Measurements from ENCODE around the gene DDX23.

GRCh38 chr12:48852734-48853688 lies 1.0 kb upstream of the DDX23 start:
- TF ChIP-seq CTCF (IDR thresholded peaks at IDR 0.05) (peak; percentile 82 to 96 (median 94)), POLR2A (IDR thresholded peaks at IDR 0.05) (no peak), POLR2AphosphoS5 (IDR thresholded peaks at IDR 0.05) (no peak), EP300 (IDR thresholded peaks at IDR 0.05) (no peak)

Data from upper lobe of left lung (tissue), 4 donors.